GM21515 (cell line): ENCODE measurements around the gene MOGAT3.

Experiments used
- ATAC-seq: cut with Tn5 transposase; IDR thresholded peaks from one replicate; pipeline ENCODE4 v1.9.1; 2021; ENCODE audit not compliant: unreplicated experiment

Gene MOGAT3

GRCh38 chr7:101200862-101201599 lies at the start of gene MOGAT3:
MOGAT3 (minus strand) TSS chr7:101201036; CDS start chr7:101200854, 182 bp downstream.
- no peak for ATAC-seq

GRCh38 chr7:101250324-101250723 lies 49.5 kb upstream of the MOGAT3 start:
- ATAC-seq, result no peak

- no peak for ATAC-seq
Measured at GRCh38 chr7:101248276-101248675, 47.4 kb upstream of the MOGAT3 start.

- no peak for ATAC-seq
Measured at GRCh38 chr7:101245147-101245668, 44.4 kb upstream of the MOGAT3 start.

- peak; percentile 88 for ATAC-seq
Measured at GRCh38 chr7:101244375-101245146, 43.7 kb upstream of the MOGAT3 start, which contains the start of gene FIS1. FIS1 (minus strand) TSS chr7:101245081; CDS start chr7:101245004, 77 bp downstream.

GRCh38 chr7:101243646-101244374 lies 43.0 kb upstream of the MOGAT3 start:
- no peak for ATAC-seq

GRCh38 chr7:101241443-101242349 lies 40.9 kb upstream of the MOGAT3 start:
- ATAC-seq, result no peak

GRCh38 chr7:101241015-101241363 lies 40.2 kb upstream of the MOGAT3 start:
- no peak for ATAC-seq

GRCh38 chr7:101240226-101241014 lies 39.6 kb upstream of the MOGAT3 start:
- no peak for ATAC-seq

- no peak for ATAC-seq
Measured at GRCh38 chr7:101239951-101240220, 39.0 kb upstream of the MOGAT3 start.

GRCh38 chr7:101239191-101239950 lies 38.5 kb upstream of the MOGAT3 start:
- no peak for ATAC-seq

GRCh38 chr7:101238226-101239182 lies 37.7 kb upstream of the MOGAT3 start:
- no peak for ATAC-seq

- no peak for ATAC-seq
Measured at GRCh38 chr7:101237206-101238067, 36.6 kb upstream of the MOGAT3 start, which contains the start of gene CLDN15. CLDN15 (minus strand) TSS chr7:101237802; CDS start chr7:101237581, 221 bp downstream.

GRCh38 chr7:101236292-101236835 lies 35.5 kb upstream of the MOGAT3 start:
- ATAC-seq, result no peak

- ATAC-seq, result no peak
Measured at GRCh38 chr7:101235522-101235921, 34.7 kb upstream of the MOGAT3 start.

- ATAC-seq, result no peak
Measured at GRCh38 chr7:101235050-101235449, 34.2 kb upstream of the MOGAT3 start.

GRCh38 chr7:101234636-101235035 lies 33.8 kb upstream of the MOGAT3 start:
- no peak for ATAC-seq
